Stimulated activated CD8-positive, alpha-beta memory T cell treated with anti-CD3 and anti-CD28 coated beads, Interleukin-12 subunit alpha, Interleukin-12 subunit beta, amount 100 ng/mL, for 24 hours (primary cell): ENCODE data around the gene BEND6.

Experiments
- DNase-seq: peaks from one replicate; pipeline ENCODE4 v3.0.0-alpha.2; 2020; ENCODE audit errors: extremely low read depth

BEND6 gene

GRCh38 chr6:56940463-56940862 lies 14.4 kb upstream of the BEND6 start:
- DNase-seq: no peak

GRCh38 chr6:56940977-56941376 lies 13.9 kb upstream of the BEND6 start:
- no peak for DNase-seq

- no peak for DNase-seq
These were observed 10.2 kb upstream of the BEND6 start for GRCh38 chr6:56944661-56945060.

GRCh38 chr6:56946368-56946767 lies 8.5 kb upstream of the BEND6 start:
- no peak for DNase-seq

GRCh38 chr6:56947924-56948323 lies 7.0 kb upstream of the BEND6 start:
- no peak for DNase-seq

- no peak for DNase-seq
These were observed 5.6 kb upstream of the BEND6 start for GRCh38 chr6:56949265-56949664.

GRCh38 chr6:56949925-56950495 lies 4.9 kb upstream of the BEND6 start:
- no peak for DNase-seq

- DNase-seq: no peak
These were observed 3.7 kb upstream of the BEND6 start for GRCh38 chr6:56951049-56951831.

GRCh38 chr6:56953597-56954402 lies 1.1 kb upstream of the BEND6 start:
- DNase-seq: no peak

- peak; percentile 35 for DNase-seq
These were observed 556 bp downstream of the BEND6 start for GRCh38 chr6:56955171-56956155.

GRCh38 chr6:56956491-56956890 lies 1.6 kb downstream of the BEND6 start:
- DNase-seq: no peak

GRCh38 chr6:56957856-56958255 lies 2.9 kb downstream of the BEND6 start:
- DNase-seq: no peak

GRCh38 chr6:56958481-56958880 lies 3.6 kb downstream of the BEND6 start:
- DNase-seq: no peak

- DNase-seq: no peak
These were observed 4.2 kb downstream of the BEND6 start for GRCh38 chr6:56959094-56959493.

- no peak for DNase-seq
These were observed 5.0 kb downstream of the BEND6 start for GRCh38 chr6:56959938-56960337.

GRCh38 chr6:56961151-56961550 lies 6.2 kb downstream of the BEND6 start:
- DNase-seq: no peak

- DNase-seq: no peak
These were observed 7.5 kb downstream of the BEND6 start for GRCh38 chr6:56962441-56962840.

- no peak for DNase-seq
These were observed 8.1 kb downstream of the BEND6 start for GRCh38 chr6:56963043-56963442.

GRCh38 chr6:56963793-56964192 lies 8.9 kb downstream of the BEND6 start:
- no peak for DNase-seq

- DNase-seq: no peak
These were observed 10.2 kb downstream of the BEND6 start for GRCh38 chr6:56965126-56965525.

- no peak for DNase-seq
These were observed 15.9 kb downstream of the BEND6 start for GRCh38 chr6:56970849-56971248.

- no peak for DNase-seq
These were observed 22.3 kb downstream of the BEND6 start for GRCh38 chr6:56977192-56977591.
